H9 (cell line): ENCODE results near the gene RGS5. TPM values are rescaled to one million over a fixed set of nuclear protein-coding genes. Genes with fewer than 3 reads are reported as not detected.

ENCODE experiments used
- DNase-seq: peaks from one replicate; pipeline ENCODE4 v3.0.0-alpha.2; 2017
- H2AFZ ChIP-seq: one replicate; pipeline ENCODE4 v1.6.1; 2013; ENCODE audit warnings: mild to moderate bottlenecking, low read length, control low read depth, moderate library complexity
- H2AK5ac ChIP-seq: 2 replicates; pipeline ENCODE4 v1.6.1; 2013; ENCODE audit warnings: low read length, control low read depth, mixed read lengths; ENCODE audit not compliant: insufficient read length
- H2BK120ac ChIP-seq: one replicate; pipeline ENCODE4 v1.6.1; 2013; ENCODE audit warnings: low read depth, mild to moderate bottlenecking, low read length, control low read depth, inconsistent platforms; ENCODE audit not compliant: poor library complexity, severe bottlenecking
- H2BK12ac ChIP-seq: 2 replicates; pipeline ENCODE4 v1.6.1; 2013; ENCODE audit warnings: low read length, control low read depth, mixed read lengths, low read depth; ENCODE audit not compliant: insufficient read length
- H2BK15ac ChIP-seq: 2 replicates; pipeline ENCODE4 v1.6.1; 2013; ENCODE audit warnings: low read depth, low read length, control low read depth
- H2BK20ac ChIP-seq: one replicate; pipeline ENCODE4 v1.6.1; 2013; ENCODE audit warnings: low read depth, mild to moderate bottlenecking, low read length, control low read depth, inconsistent platforms; ENCODE audit not compliant: poor library complexity, severe bottlenecking
- H2BK5ac ChIP-seq: 2 replicates; pipeline ENCODE4 v1.6.1; 2013; ENCODE audit warnings: low read length, control low read depth, mixed read lengths; ENCODE audit not compliant: insufficient read length
- H3K14ac ChIP-seq: 2 replicates; pipeline ENCODE4 v1.6.1; 2013; ENCODE audit warnings: low read length, control low read depth; ENCODE audit not compliant: insufficient read depth
- H3K18ac ChIP-seq: 2 replicates; pipeline ENCODE4 v1.6.1; 2013; ENCODE audit warnings: low read depth, mild to moderate bottlenecking, mixed read lengths, low read length, control low read depth; ENCODE audit not compliant: insufficient read length
- H3K23ac ChIP-seq: 2 replicates; pipeline ENCODE4 v1.6.1; 2013; ENCODE audit warnings: low read length, control low read depth, mixed read lengths, low read depth; ENCODE audit not compliant: insufficient read length
- H3K23me2 ChIP-seq: 2 replicates; pipeline ENCODE4 v1.6.1; 2013; ENCODE audit warnings: low read depth, mild to moderate bottlenecking, mixed read lengths, low read length, control low read depth; ENCODE audit not compliant: insufficient read length, poor library complexity, severe bottlenecking
- H3K27ac ChIP-seq: 2 replicates; pipeline ENCODE4 v1.5.1; 2013; ENCODE audit warnings: low read length, control low read depth, mixed read lengths, low read depth; ENCODE audit not compliant: insufficient read length
- H3K27me3 ChIP-seq: 2 replicates; pipeline ENCODE4 v1.6.1; 2013; ENCODE audit warnings: low read length, control low read depth, inconsistent platforms; ENCODE audit not compliant: insufficient read depth
- H3K4ac ChIP-seq: 2 replicates; pipeline ENCODE4 v1.6.1; 2013; ENCODE audit warnings: low read depth, mild to moderate bottlenecking, control low read depth, inconsistent platforms, low read length, moderate library complexity
- H3K4me1 ChIP-seq: 2 replicates; pipeline ENCODE4 v1.6.1; 2013; ENCODE audit warnings: low read length, control low read depth, inconsistent platforms; ENCODE audit not compliant: insufficient read depth
- H3K4me2 ChIP-seq: 2 replicates; pipeline ENCODE4 v1.6.1; 2013; ENCODE audit warnings: low read length, control low read depth, mixed read lengths; ENCODE audit not compliant: insufficient read length, insufficient read depth
- H3K56ac ChIP-seq: 2 replicates; pipeline ENCODE4 v1.6.1; 2013; ENCODE audit warnings: low read depth, mild to moderate bottlenecking, mixed read lengths, low read length, control low read depth; ENCODE audit not compliant: insufficient read length
- H3K79me1 ChIP-seq: 2 replicates; pipeline ENCODE4 v1.6.1; 2013; ENCODE audit warnings: low read depth, mild to moderate bottlenecking, moderate library complexity, low read length, control low read depth, inconsistent platforms; ENCODE audit not compliant: insufficient read depth, poor library complexity, severe bottlenecking
- H3K79me2 ChIP-seq: 2 replicates; pipeline ENCODE4 v1.6.1; 2013; ENCODE audit warnings: low read length, control low read depth, inconsistent platforms; ENCODE audit not compliant: insufficient read depth
- H3K9ac ChIP-seq: 2 replicates; pipeline ENCODE4 v1.6.1; 2013; ENCODE audit warnings: low read length, control low read depth, mixed read lengths; ENCODE audit not compliant: insufficient read length; ENCODE audit errors: extremely low read depth
- H3K9me3 ChIP-seq: one replicate; pipeline ENCODE4 v1.6.1; 2013; ENCODE audit warnings: low read depth, low read length, inconsistent platforms; ENCODE audit not compliant: control insufficient read depth
- H3T11ph ChIP-seq: one replicate; pipeline ENCODE4 v1.6.1; 2013; ENCODE audit warnings: mild to moderate bottlenecking, low read length, control low read depth, inconsistent platforms
- H4K20me1 ChIP-seq: one replicate; pipeline ENCODE4 v1.6.1; 2013; ENCODE audit not compliant: control insufficient read depth, insufficient read length, insufficient read depth
- H4K5ac ChIP-seq: 2 replicates; pipeline ENCODE4 v1.6.1; 2013; ENCODE audit warnings: low read depth, mild to moderate bottlenecking, mixed read lengths, low read length, control low read depth; ENCODE audit not compliant: insufficient read length
- H4K8ac ChIP-seq: replicated peaks from 2 replicates; pipeline ENCODE4 v1.6.1; 2013; ENCODE audit warnings: low read length, control low read depth, mixed read lengths, low read depth; ENCODE audit not compliant: insufficient read length
- H4K91ac ChIP-seq: 2 replicates; pipeline ENCODE4 v1.6.1; 2013; ENCODE audit warnings: low read depth, mild to moderate bottlenecking, moderate library complexity, mixed read lengths, low read length, control low read depth; ENCODE audit not compliant: insufficient read length
- H3K27ac Mint-ChIP-seq, 3 experiments: 2 replicates in 2 of 3; 3 replicates in 1 of 3; pipeline ENCODE4 v1.8.0; 2020 to 2021; ENCODE audit warnings: mixed read lengths in 3 of 3, mild to moderate bottlenecking in 1 of 3, moderate library complexity in 1 of 3
- H3K27me3 Mint-ChIP-seq: 2 replicates; pipeline ENCODE4 v1.8.0; 2021; ENCODE audit warnings: low read depth, mild to moderate bottlenecking, moderate library complexity, mixed read lengths
- H3K36me3 Mint-ChIP-seq, 3 experiments: 2 replicates in 2 of 3; 3 replicates in 1 of 3; pipeline ENCODE4 v1.8.0; 2020 to 2021; ENCODE audit warnings: low read depth in 3 of 3, mixed read lengths in 3 of 3; ENCODE audit not compliant: insufficient read depth in 1 of 3
- H3K4me1 Mint-ChIP-seq, 2 experiments: 2 replicates each; pipeline ENCODE4 v1.8.0; 2020; ENCODE audit warnings: mixed read lengths in 2 of 2
- H3K4me3 Mint-ChIP-seq, 2 experiments: 2 replicates in 1 of 2; 3 replicates in 1 of 2; pipeline ENCODE4 v1.8.0; 2020 to 2021; ENCODE audit warnings: mild to moderate bottlenecking in 2 of 2, mixed read lengths in 2 of 2, moderate library complexity in 1 of 2
- H3K9me3 Mint-ChIP-seq, 2 experiments: 2 replicates in 1 of 2; 3 replicates in 1 of 2; pipeline ENCODE4 v1.8.0; 2020; ENCODE audit warnings: mild to moderate bottlenecking in 2 of 2, mixed read lengths in 2 of 2, moderate library complexity in 1 of 2
- WGBS: extraction: QIAGEN DNeasy Blood & Tissue Kit; methylation state at CpG from one replicate; pipeline ENCODE4 v1.1.7; 2013; ENCODE audit warnings: missing lambda C conversion rate, low lambda C conversion rate, mixed read lengths; ENCODE audit not compliant: insufficient read length; ENCODE audit errors: extremely low coverage; 5-methylcytosine and 5-hydroxymethylcytosine counted together
- total RNA-seq: library from RNA; stranded (reverse); gene quantifications from 2 replicates; pipeline ENCODE4 v1.2.1, GENCODE V29; 2021
- TF ChIP-seq, protein P1 (sequence below): fragments of 200-600 bp; sonication (generic); conservative IDR thresholded peaks from 3 replicates; pipeline ENCODE4 v1.8.0; 2021; ENCODE audit warnings: antibody characterized with exemption, mild to moderate bottlenecking

The RGS5 gene
- total RNA-seq, 1 experiment from 2014 or later = 30.1 TPM

- Histone ChIP-seq H3K9me3 (no peaks in the 10 kb centered on the region), H4K8ac (no peak overlapping the region), H3K9ac (no peak overlapping the region), H4K91ac (no peak overlapping the region), H3K4ac (no peak overlapping the region), H3K14ac (no peak overlapping the region), H2BK5ac (no peak overlapping the region), H3K79me2 (no peaks in the 10 kb centered on the region), H2BK20ac (no peak overlapping the region), H3T11ph (no peak overlapping the region), H2BK15ac (no peak overlapping the region), H3K4me2 (no peak overlapping the region), H4K5ac (no peak overlapping the region), H3K4me1 (no peaks in the 10 kb centered on the region), H3K79me1 (no peaks in the 10 kb centered on the region), H2BK120ac (no peak overlapping the region), H3K23ac (no peak overlapping the region), H2BK12ac (no peak overlapping the region), H2AFZ (no peak overlapping the region), H3K27ac (no peak overlapping the region), H4K20me1 (no peaks in the 10 kb centered on the region), H3K27me3 (no peaks in the 10 kb centered on the region), H3K56ac (no peak overlapping the region), H3K23me2 (no peaks in the 10 kb centered on the region), H2AK5ac (no peak overlapping the region), H3K18ac (no peak overlapping the region)
- DNase-seq = no peak
- H3K4me1 Mint-ChIP-seq = peaks cover 7 to 9% of the 10 kb centered on the region in 2 experiments; a peak in 3 of 4 replicates
- WGBS = no CpG with 5 or more reads among the region's 2 CpGs
- H3K36me3 Mint-ChIP-seq = peaks cover 0 to 12% (median 11%) of the 10 kb centered on the region in 3 experiments; a peak in 5 of 7 replicates
- H3K9me3 Mint-ChIP-seq = peaks cover 14 to 18% of the 10 kb centered on the region in 2 experiments
- TF ChIP-seq, protein P1, sequence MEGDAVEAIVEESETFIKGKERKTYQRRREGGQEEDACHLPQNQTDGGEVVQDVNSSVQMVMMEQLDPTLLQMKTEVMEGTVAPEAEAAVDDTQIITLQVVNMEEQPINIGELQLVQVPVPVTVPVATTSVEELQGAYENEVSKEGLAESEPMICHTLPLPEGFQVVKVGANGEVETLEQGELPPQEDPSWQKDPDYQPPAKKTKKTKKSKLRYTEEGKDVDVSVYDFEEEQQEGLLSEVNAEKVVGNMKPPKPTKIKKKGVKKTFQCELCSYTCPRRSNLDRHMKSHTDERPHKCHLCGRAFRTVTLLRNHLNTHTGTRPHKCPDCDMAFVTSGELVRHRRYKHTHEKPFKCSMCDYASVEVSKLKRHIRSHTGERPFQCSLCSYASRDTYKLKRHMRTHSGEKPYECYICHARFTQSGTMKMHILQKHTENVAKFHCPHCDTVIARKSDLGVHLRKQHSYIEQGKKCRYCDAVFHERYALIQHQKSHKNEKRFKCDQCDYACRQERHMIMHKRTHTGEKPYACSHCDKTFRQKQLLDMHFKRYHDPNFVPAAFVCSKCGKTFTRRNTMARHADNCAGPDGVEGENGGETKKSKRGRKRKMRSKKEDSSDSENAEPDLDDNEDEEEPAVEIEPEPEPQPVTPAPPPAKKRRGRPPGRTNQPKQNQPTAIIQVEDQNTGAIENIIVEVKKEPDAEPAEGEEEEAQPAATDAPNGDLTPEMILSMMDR = no peak
- no peak overlapping the region for H3K4me3 Mint-ChIP-seq
- H3K27me3 Mint-ChIP-seq = no peaks in the 10 kb centered on the region
- H3K27ac Mint-ChIP-seq = no peak overlapping the region
Measured at GRCh38 chr1:163231385-163231784, 28.7 kb upstream of the RGS5 start.
